Neural crest cell (in vitro differentiated cells): ENCODE results near the gene DISP1. TPM values are rescaled to one million over a fixed set of nuclear protein-coding genes. Genes with fewer than 3 reads are reported as not detected.
A peak's percentile ranks its signal among the peaks of the same experiment; 100 is the strongest.

Experiments
- DNase-seq: peaks from one replicate; pipeline ENCODE4 v3.0.0; 2021; ENCODE audit warnings: low read depth, mixed read lengths, low spot score
- H3K27ac Mint-ChIP-seq: one replicate; pipeline ENCODE4 v1.8.0; 2021; ENCODE audit warnings: mild to moderate bottlenecking, mixed read lengths; ENCODE audit not compliant: unreplicated experiment
- H3K27me3 Mint-ChIP-seq: 2 replicates; pipeline ENCODE4 v1.8.0; 2021; ENCODE audit warnings: low read depth, mild to moderate bottlenecking, mixed read lengths
- H3K36me3 Mint-ChIP-seq: 2 replicates; pipeline ENCODE4 v1.8.0; 2021; ENCODE audit warnings: low read depth, mild to moderate bottlenecking, mixed read lengths
- H3K4me1 Mint-ChIP-seq: 2 replicates; pipeline ENCODE4 v1.8.0; 2021; ENCODE audit warnings: mixed read lengths
- H3K4me3 Mint-ChIP-seq: one replicate; pipeline ENCODE4 v1.8.0; 2021; ENCODE audit warnings: mild to moderate bottlenecking, mixed read lengths
- H3K9me3 Mint-ChIP-seq: 2 replicates; pipeline ENCODE4 v1.8.0; 2021; ENCODE audit warnings: mixed read lengths
- CTCF ChIP-seq: fragments of 200-600 bp; sonication (generic); conservative IDR thresholded peaks from 2 replicates; pipeline ENCODE4 v1.5.0; 2021; ENCODE audit warnings: antibody characterized with exemption, mild to moderate bottlenecking
- total RNA-seq: library from RNA; stranded (reverse); gene quantifications from 2 replicates; pipeline ENCODE4 v1.2.1, GENCODE V29; 2021

DISP1 gene
- total RNA-seq, 1 donor from 2014 or later, result 11.8 TPM

GRCh38 chr1:222824641-222825040, 9.8 kb downstream of the DISP1 start:
- Mint-ChIP-seq H3K27me3 (no peaks in the 10 kb centered on the region), H3K27ac (no peak overlapping the region), H3K36me3 (no peaks in the 10 kb centered on the region), H3K4me1 (peaks cover 25% of the 10 kb centered on the region), H3K4me3 (no peak overlapping the region), H3K9me3 (no peaks in the 10 kb centered on the region)
- TF ChIP-seq CTCF, result no peak
- DNase-seq, result no peak

- Mint-ChIP-seq H3K27ac (no peak overlapping the region), H3K4me1 (peaks cover 28% of the 10 kb centered on the region)
Observed at GRCh38 chr1:222828939-222829338, 14.1 kb downstream of the DISP1 start.

GRCh38 chr1:222829868-222830267, 15.0 kb downstream of the DISP1 start:
- Mint-ChIP-seq H3K27me3 (no peaks in the 10 kb centered on the region), H3K4me1 (peaks cover 23% of the 10 kb centered on the region), H3K4me3 (no peak overlapping the region), H3K36me3 (no peaks in the 10 kb centered on the region), H3K27ac (no peak overlapping the region), H3K9me3 (no peaks in the 10 kb centered on the region)
- no peak for TF ChIP-seq CTCF
- no peak for DNase-seq

More at GRCh38 chr1:222828939-222829338, 14.1 kb downstream of the DISP1 start:
- DNase-seq, result no peak
- H3K4me3 Mint-ChIP-seq, result no peak overlapping the region
- no peaks in the 10 kb centered on the region for H3K9me3 Mint-ChIP-seq
- H3K27me3 Mint-ChIP-seq, result no peaks in the 10 kb centered on the region
- no peaks in the 10 kb centered on the region for H3K36me3 Mint-ChIP-seq
- TF ChIP-seq CTCF, result peak; percentile 38

GRCh38 chr1:222833356-222833876, 18.6 kb downstream of the DISP1 start:
- no peak for TF ChIP-seq CTCF
- H3K27me3 Mint-ChIP-seq, result no peaks in the 10 kb centered on the region
- H3K4me1 Mint-ChIP-seq, result peaks cover 20% of the 10 kb centered on the region
- DNase-seq, result no peak
- H3K36me3 Mint-ChIP-seq, result no peaks in the 10 kb centered on the region
- no peak overlapping the region for H3K4me3 Mint-ChIP-seq
- no peak overlapping the region for H3K27ac Mint-ChIP-seq
- no peaks in the 10 kb centered on the region for H3K9me3 Mint-ChIP-seq

- DNase-seq, result no peak
- Mint-ChIP-seq H3K4me1 (peaks cover 20% of the 10 kb centered on the region), H3K27ac (peak overlapping the region; percentile 0), H3K9me3 (peaks cover 9% of the 10 kb centered on the region), H3K36me3 (peaks cover 12% of the 10 kb centered on the region), H3K27me3 (no peaks in the 10 kb centered on the region), H3K4me3 (no peak overlapping the region)
- no peak for TF ChIP-seq CTCF
Observed at GRCh38 chr1:222843469-222844410, 28.9 kb downstream of the DISP1 start.
